Hematopoietic multipotent progenitor cell (in vitro differentiated cells): ENCODE results near the gene PICALM. TPM values are rescaled to one million over a fixed set of nuclear protein-coding genes. Genes with fewer than 3 reads are reported as not detected.

Source experiments
- DNase-seq, 3 donors: peaks; one replicate each; pipeline ENCODE4 v3.0.0-alpha.2; 2011 to 2015; ENCODE audit warnings: low read depth in 2 of 3, low spot score in 2 of 3
- total RNA-seq: library from RNA; depleted of rRNA; stranded (reverse); fragments of >200 nt; gene quantifications from one replicate; pipeline ENCODE4 v1.2.3, GENCODE V29; 2012

PICALM gene
- total RNA-seq, 1 donor = 153 TPM

- DNase-seq = no peak
These were observed 12.6 kb upstream of the PICALM start for GRCh38 chr11:86081455-86081854.

GRCh38 chr11:86079421-86079820, 10.5 kb upstream of the PICALM start:
- DNase-seq = no peak

- no peak for DNase-seq
These were observed 5.1 kb upstream of the PICALM start for GRCh38 chr11:86073948-86074347.

GRCh38 chr11:86072211-86072610, 3.3 kb upstream of the PICALM start:
- no peak for DNase-seq

- DNase-seq = no peak
These were observed 1.5 kb upstream of the PICALM start for GRCh38 chr11:86070142-86071056.

GRCh38 chr11:86069408-86070101, 671 bp upstream of the PICALM start:
- DNase-seq = peak in 1 of 3 donors; percentile 51

GRCh38 chr11:86068138-86068871, 579 bp downstream of the PICALM start:
- peak in 2 of 3 donors; percentile 25 to 27 for DNase-seq

GRCh38 chr11:86067851-86068137, 1.1 kb downstream of the PICALM start:
- no peak for DNase-seq

- peak in 2 of 3 donors; percentile 29 to 48 for DNase-seq
These were observed 1.7 kb downstream of the PICALM start for GRCh38 chr11:86067009-86067850.

- DNase-seq = no peak
These were observed 2.3 kb downstream of the PICALM start for GRCh38 chr11:86066657-86067008.

- no peak for DNase-seq
These were observed 2.9 kb downstream of the PICALM start for GRCh38 chr11:86066033-86066432.

GRCh38 chr11:86064220-86064803, 4.6 kb downstream of the PICALM start:
- DNase-seq = no peak

- DNase-seq = no peak
These were observed 5.3 kb downstream of the PICALM start for GRCh38 chr11:86063536-86063935.

GRCh38 chr11:86062719-86063118, 6.2 kb downstream of the PICALM start:
- DNase-seq = peak in 1 of 3 donors; percentile 30

- no peak for DNase-seq
These were observed 7.2 kb downstream of the PICALM start for GRCh38 chr11:86061483-86062205.

GRCh38 chr11:86060544-86060943, 8.3 kb downstream of the PICALM start:
- DNase-seq = no peak

- no peak for DNase-seq
These were observed 10.5 kb downstream of the PICALM start for GRCh38 chr11:86058360-86058759.

- no peak for DNase-seq
These were observed 12.5 kb downstream of the PICALM start for GRCh38 chr11:86056351-86056854.
